Measurements from ENCODE around the gene REEP1. TPM values are rescaled to one million over a fixed set of nuclear protein-coding genes. Genes with fewer than 3 reads are reported as not detected.

REEP1 gene
- total and polyA plus RNA-seq, 2 of the 8 experiments (the other 6 are each of a cell fraction or from before 2014, with no cell fraction given), result 0.74 to 1.5 TPM

- TF ChIP-seq MAFK (IDR thresholded peaks at IDR 0.05; ENCODE audit: low read depth, low read length), result no peak
- TF ChIP-seq EP300 (IDR thresholded peaks at IDR 0.05; ENCODE audit: borderline replicate concordance in 1 of 2, low read depth in 2 of 2, low read length in 2 of 2), result no peak
- TF ChIP-seq SP4 (IDR thresholded peaks at IDR 0.05; ENCODE audit: low read length), result no peak
- TF ChIP-seq SUZ12 (IDR thresholded peaks at IDR 0.05; ENCODE audit: low read length), result no peak
- no peak for TF ChIP-seq EGR1 (IDR thresholded peaks at IDR 0.05; ENCODE audit: borderline replicate concordance, low read depth, low read length)
Measured at GRCh38 chr2:86216575-86217555, 120.6 kb downstream of the REEP1 start (continued).

All from H1 (cell line).